ENCODE data around the gene MYO18B.

Gene MYO18B

GRCh38 chr22:26019596-26019995 is 277.6 kb downstream of the MYO18B start:
- no peak overlapping the region for H2AFZ ChIP-seq (ENCODE audit: low read depth, low read length)
- H3K4me1 ChIP-seq (ENCODE audit: insufficient read depth, low read length): no peaks in the 10 kb centered on the region
- H3K27me3 ChIP-seq (ENCODE audit: insufficient read depth, low read length): no peaks in the 10 kb centered on the region
- no peak overlapping the region for H3K4me3 ChIP-seq (ENCODE audit: low read length)
- no peaks in the 10 kb centered on the region for H3K36me3 ChIP-seq (ENCODE audit: insufficient read depth, low read length)
- no peaks in the 10 kb centered on the region for H3K9me3 ChIP-seq (ENCODE audit: low read length)

GRCh38 chr22:26021516-26021915 is 279.5 kb downstream of the MYO18B start:
- no peak overlapping the region for H2AFZ ChIP-seq (ENCODE audit: low read depth, low read length)
- no peaks in the 10 kb centered on the region for H3K36me3 ChIP-seq (ENCODE audit: insufficient read depth, low read length)
- no peaks in the 10 kb centered on the region for H3K4me1 ChIP-seq (ENCODE audit: insufficient read depth, low read length)
- H3K4me3 ChIP-seq (ENCODE audit: low read length): no peak overlapping the region
- no peaks in the 10 kb centered on the region for H3K9me3 ChIP-seq (ENCODE audit: low read length)
- H3K27me3 ChIP-seq (ENCODE audit: insufficient read depth, low read length): no peaks in the 10 kb centered on the region

GRCh38 chr22:26023104-26023775 is 281.3 kb downstream of the MYO18B start:
- no peaks in the 10 kb centered on the region for H3K9me3 ChIP-seq (ENCODE audit: low read length)
- H3K4me3 ChIP-seq (ENCODE audit: low read length): no peak overlapping the region
- H3K4me1 ChIP-seq (ENCODE audit: insufficient read depth, low read length): no peaks in the 10 kb centered on the region
- no peak overlapping the region for H2AFZ ChIP-seq (ENCODE audit: low read depth, low read length)
- H3K27me3 ChIP-seq (ENCODE audit: insufficient read depth, low read length): no peaks in the 10 kb centered on the region
- H3K36me3 ChIP-seq (ENCODE audit: insufficient read depth, low read length): no peaks in the 10 kb centered on the region

DNA sequence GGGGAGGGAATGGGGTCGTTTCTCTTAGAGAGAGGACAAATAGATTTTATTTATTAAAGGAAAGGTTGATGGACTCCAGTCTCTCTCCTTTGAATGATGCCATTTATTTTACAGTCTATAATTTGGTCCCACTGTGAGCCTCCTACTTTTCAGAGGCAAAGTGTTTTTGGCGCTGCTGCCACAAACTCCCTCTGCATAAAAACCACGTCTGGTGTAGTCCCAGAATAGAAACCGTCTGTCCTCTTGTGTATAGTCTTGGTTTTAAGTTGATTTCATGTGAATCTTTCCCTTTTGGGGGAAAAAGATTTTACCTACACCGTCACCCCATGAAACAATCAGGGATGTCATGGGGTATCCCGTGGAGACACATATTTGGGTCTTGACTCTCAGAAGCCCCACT is 283.6 kb downstream of the MYO18B start:
- Histone ChIP-seq H3K27me3 (ENCODE audit: insufficient read depth, low read length) (no peaks in the 10 kb centered on the region), H3K4me1 (ENCODE audit: insufficient read depth, low read length) (no peaks in the 10 kb centered on the region), H3K9me3 (ENCODE audit: low read length) (no peaks in the 10 kb centered on the region), H3K4me3 (ENCODE audit: low read length) (no peak overlapping the region), H3K36me3 (ENCODE audit: insufficient read depth, low read length) (no peaks in the 10 kb centered on the region), H2AFZ (ENCODE audit: low read depth, low read length) (no peak overlapping the region)

- H3K4me1 ChIP-seq (ENCODE audit: insufficient read depth, low read length): no peaks in the 10 kb centered on the region
- H3K27me3 ChIP-seq (ENCODE audit: insufficient read depth, low read length): no peaks in the 10 kb centered on the region
- H3K36me3 ChIP-seq (ENCODE audit: insufficient read depth, low read length): no peaks in the 10 kb centered on the region
- H3K9me3 ChIP-seq (ENCODE audit: low read length): no peaks in the 10 kb centered on the region
- no peak overlapping the region for H3K4me3 ChIP-seq (ENCODE audit: low read length)
- H2AFZ ChIP-seq (ENCODE audit: low read depth, low read length): no peak overlapping the region
These were observed 285.4 kb downstream of the MYO18B start for GRCh38 chr22:26027341-26027740.

DNA sequence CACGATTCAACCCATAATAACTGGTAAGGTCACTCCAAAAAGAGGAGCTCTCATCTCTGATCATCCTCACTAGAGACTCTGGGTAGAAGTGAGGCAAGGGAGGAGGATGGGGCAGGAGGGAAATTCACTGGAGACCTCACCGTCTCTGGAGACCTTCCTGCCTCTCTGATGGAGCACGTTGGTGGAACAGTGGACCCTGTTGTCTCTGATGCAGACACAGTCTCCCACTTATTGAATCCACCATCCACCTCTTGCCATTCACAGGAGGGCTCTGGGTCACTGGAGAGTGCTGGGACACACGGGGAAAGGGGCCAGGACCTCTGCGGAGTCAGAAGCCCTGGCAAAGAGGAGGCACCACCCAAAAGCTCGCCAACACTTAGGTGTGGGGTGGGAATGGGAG is 289.7 kb downstream of the MYO18B start:
- Histone ChIP-seq H3K9me3 (ENCODE audit: low read length) (no peaks in the 10 kb centered on the region), H3K4me3 (ENCODE audit: low read length) (no peak overlapping the region)

DNA sequence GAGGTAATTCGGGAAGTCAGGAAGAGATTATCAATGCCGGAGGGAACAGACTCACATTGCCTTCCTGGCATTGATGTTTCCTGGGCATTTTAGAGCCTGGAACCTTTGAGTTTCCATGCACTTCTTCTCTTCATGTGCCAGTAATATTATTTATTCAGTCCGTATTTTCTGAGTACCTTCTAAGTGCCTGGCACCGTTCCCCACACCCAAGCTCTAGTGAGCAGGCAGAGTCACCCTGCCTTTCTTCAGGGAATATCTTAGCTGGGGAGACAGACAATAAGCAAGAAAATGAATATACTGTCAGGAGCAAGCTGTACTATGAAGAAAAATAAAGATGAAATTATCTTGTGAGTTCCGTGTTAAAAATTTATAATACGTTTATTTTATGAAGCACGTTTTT is 291.1 kb downstream of the MYO18B start:
- no peaks in the 10 kb centered on the region for H3K9me3 ChIP-seq (ENCODE audit: low read length)

More for the DNA sequence above, 289.7 kb downstream of the MYO18B start:
- Histone ChIP-seq H3K27me3 (ENCODE audit: insufficient read depth, low read length) (no peaks in the 10 kb centered on the region), H2AFZ (ENCODE audit: low read depth, low read length) (no peak overlapping the region), H3K36me3 (ENCODE audit: insufficient read depth, low read length) (no peaks in the 10 kb centered on the region), H3K4me1 (ENCODE audit: insufficient read depth, low read length) (no peaks in the 10 kb centered on the region)

GRCh38 chr22:26033586-26033985 is 291.6 kb downstream of the MYO18B start:
- H3K4me3 ChIP-seq (ENCODE audit: low read length): no peak overlapping the region
- H3K27me3 ChIP-seq (ENCODE audit: insufficient read depth, low read length): no peaks in the 10 kb centered on the region
- no peaks in the 10 kb centered on the region for H3K9me3 ChIP-seq (ENCODE audit: low read length)
- no peak overlapping the region for H2AFZ ChIP-seq (ENCODE audit: low read depth, low read length)
- H3K4me1 ChIP-seq (ENCODE audit: insufficient read depth, low read length): no peaks in the 10 kb centered on the region
- no peaks in the 10 kb centered on the region for H3K36me3 ChIP-seq (ENCODE audit: insufficient read depth, low read length)

More for the DNA sequence above, 291.1 kb downstream of the MYO18B start:
- no peak overlapping the region for H3K4me3 ChIP-seq (ENCODE audit: low read length)
- no peaks in the 10 kb centered on the region for H3K27me3 ChIP-seq (ENCODE audit: insufficient read depth, low read length)
- no peak overlapping the region for H2AFZ ChIP-seq (ENCODE audit: low read depth, low read length)
- H3K4me1 ChIP-seq (ENCODE audit: insufficient read depth, low read length): no peaks in the 10 kb centered on the region
- no peaks in the 10 kb centered on the region for H3K36me3 ChIP-seq (ENCODE audit: insufficient read depth, low read length)

DNA sequence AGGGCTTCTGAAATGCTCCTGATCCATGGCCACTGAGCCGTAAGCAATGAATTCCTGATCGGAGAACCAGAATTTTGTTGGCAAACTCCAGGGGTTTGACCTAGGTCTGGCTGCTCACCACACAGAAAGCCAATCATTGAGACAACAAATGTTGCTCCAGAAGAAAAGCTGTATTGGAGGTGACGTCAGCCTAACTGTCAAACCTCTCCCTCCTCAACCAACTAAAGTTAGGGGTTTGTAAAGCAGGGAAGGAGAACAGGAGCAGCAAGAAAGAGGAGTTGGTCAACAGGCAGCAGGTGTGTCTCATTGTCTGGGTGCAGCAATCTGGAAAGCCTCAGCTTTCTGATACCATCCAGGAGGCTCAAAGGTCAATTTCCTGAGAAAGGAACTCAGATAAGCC is 293.5 kb downstream of the MYO18B start:
- no peaks in the 10 kb centered on the region for H3K4me1 ChIP-seq (ENCODE audit: insufficient read depth, low read length)
- no peak overlapping the region for H2AFZ ChIP-seq (ENCODE audit: low read depth, low read length)
- H3K27me3 ChIP-seq (ENCODE audit: insufficient read depth, low read length): no peaks in the 10 kb centered on the region
- H3K9me3 ChIP-seq (ENCODE audit: low read length): no peaks in the 10 kb centered on the region
- no peak overlapping the region for H3K4me3 ChIP-seq (ENCODE audit: low read length)
- H3K36me3 ChIP-seq (ENCODE audit: insufficient read depth, low read length): no peaks in the 10 kb centered on the region

DNA sequence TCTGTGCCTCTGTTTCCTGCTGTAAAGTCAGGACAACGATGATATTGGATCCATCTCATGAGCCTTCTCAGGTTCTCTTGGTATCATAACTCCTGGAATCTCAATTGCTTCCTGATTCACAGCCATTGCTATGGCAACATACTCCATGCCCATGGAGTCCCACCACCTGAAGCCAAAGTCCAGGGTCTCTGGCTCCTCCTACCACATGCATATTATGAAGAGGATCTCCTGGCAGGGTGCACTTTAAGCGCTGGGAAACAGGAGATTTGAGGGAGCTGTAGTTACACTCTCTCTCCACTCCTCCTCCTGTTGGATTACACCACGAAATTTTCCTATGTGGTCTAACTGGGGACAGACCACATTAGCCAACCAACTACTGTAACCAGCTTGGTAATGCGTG is 296.4 kb downstream of the MYO18B start:
- H3K4me3 ChIP-seq (ENCODE audit: low read length): no peak overlapping the region
- no peak overlapping the region for H2AFZ ChIP-seq (ENCODE audit: low read depth, low read length)
- no peaks in the 10 kb centered on the region for H3K36me3 ChIP-seq (ENCODE audit: insufficient read depth, low read length)
- H3K4me1 ChIP-seq (ENCODE audit: insufficient read depth, low read length): no peaks in the 10 kb centered on the region
- H3K27me3 ChIP-seq (ENCODE audit: insufficient read depth, low read length): no peaks in the 10 kb centered on the region
- H3K9me3 ChIP-seq (ENCODE audit: low read length): no peaks in the 10 kb centered on the region

DNA sequence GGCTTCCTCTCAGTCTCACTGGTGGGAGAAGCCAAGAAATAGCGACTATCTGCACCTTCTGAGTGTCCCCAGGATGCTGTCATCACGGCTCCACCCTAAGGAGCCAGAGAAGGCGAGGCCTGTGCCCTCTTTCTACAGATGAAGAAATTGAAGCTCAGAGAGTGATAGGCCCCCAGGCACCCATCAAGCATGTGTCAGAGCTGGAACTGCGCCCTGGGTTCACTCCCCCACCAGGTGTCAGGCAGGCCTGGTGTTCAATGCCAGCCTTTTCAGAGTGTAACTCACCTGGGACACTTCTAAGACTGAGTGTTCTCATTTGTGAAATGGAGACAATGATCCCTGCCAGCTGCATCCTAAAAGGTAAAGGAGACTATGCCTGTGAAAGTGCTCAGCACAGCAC is 299.9 kb downstream of the MYO18B start:
- no peak overlapping the region for H2AFZ ChIP-seq (ENCODE audit: low read depth, low read length)
- no peaks in the 10 kb centered on the region for H3K27me3 ChIP-seq (ENCODE audit: insufficient read depth, low read length)
- no peak overlapping the region for H3K4me3 ChIP-seq (ENCODE audit: low read length)
- H3K4me1 ChIP-seq (ENCODE audit: insufficient read depth, low read length): no peaks in the 10 kb centered on the region
- H3K36me3 ChIP-seq (ENCODE audit: insufficient read depth, low read length): no peaks in the 10 kb centered on the region
- H3K9me3 ChIP-seq (ENCODE audit: low read length): no peaks in the 10 kb centered on the region

DNA sequence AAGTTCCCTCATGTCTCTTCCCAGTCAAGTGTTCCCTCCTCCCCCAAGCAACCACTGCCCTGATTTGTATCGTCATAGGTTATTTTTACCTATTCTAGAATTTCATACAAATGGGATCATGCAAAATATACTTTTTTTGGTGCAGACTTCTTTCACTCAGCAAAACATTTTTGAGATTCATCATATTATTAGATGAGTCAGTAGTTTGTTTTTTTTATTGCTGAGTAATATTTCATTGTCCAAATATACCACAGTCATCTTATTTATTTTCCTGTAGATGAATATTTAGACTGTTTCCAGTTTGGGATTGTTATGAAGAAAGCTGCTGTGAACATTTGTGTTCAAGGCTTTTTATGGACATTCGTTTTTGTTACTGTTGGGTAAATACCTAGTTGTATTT is 301.0 kb downstream of the MYO18B start:
- H3K27me3 ChIP-seq (ENCODE audit: insufficient read depth, low read length): no peaks in the 10 kb centered on the region
- H3K9me3 ChIP-seq (ENCODE audit: low read length): no peaks in the 10 kb centered on the region
- no peak overlapping the region for H3K4me3 ChIP-seq (ENCODE audit: low read length)
- no peaks in the 10 kb centered on the region for H3K4me1 ChIP-seq (ENCODE audit: insufficient read depth, low read length)
- no peaks in the 10 kb centered on the region for H3K36me3 ChIP-seq (ENCODE audit: insufficient read depth, low read length)
- no peak overlapping the region for H2AFZ ChIP-seq (ENCODE audit: low read depth, low read length)

- no peaks in the 10 kb centered on the region for H3K4me1 ChIP-seq (ENCODE audit: insufficient read depth, low read length)
- H3K9me3 ChIP-seq (ENCODE audit: low read length): no peaks in the 10 kb centered on the region
- H3K27me3 ChIP-seq (ENCODE audit: insufficient read depth, low read length): no peaks in the 10 kb centered on the region
- H3K4me3 ChIP-seq (ENCODE audit: low read length): no peak overlapping the region
- no peak overlapping the region for H2AFZ ChIP-seq (ENCODE audit: low read depth, low read length)
- H3K36me3 ChIP-seq (ENCODE audit: insufficient read depth, low read length): no peaks in the 10 kb centered on the region
These were observed 303.1 kb downstream of the MYO18B start for GRCh38 chr22:26045051-26045450.

DNA sequence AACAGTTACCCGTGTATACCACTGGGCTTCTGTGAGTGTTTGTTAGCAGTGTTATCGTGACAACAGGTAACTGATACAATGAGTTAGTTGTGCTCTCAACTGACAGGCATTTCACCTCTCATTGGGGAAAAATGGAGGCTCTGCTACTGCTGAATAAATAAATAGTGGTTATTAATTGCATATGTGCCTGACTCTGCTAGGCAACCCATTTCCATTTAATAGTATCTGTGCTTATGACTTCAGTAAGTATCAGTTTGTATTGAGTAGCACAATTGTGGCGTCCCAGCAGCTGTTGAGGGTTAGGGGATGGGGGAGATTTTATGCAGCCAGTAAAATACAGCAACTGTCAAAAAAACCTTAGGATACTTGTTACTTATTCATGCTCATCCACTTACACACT is 303.9 kb downstream of the MYO18B start:
- Histone ChIP-seq H2AFZ (ENCODE audit: low read depth, low read length) (no peak overlapping the region), H3K4me3 (ENCODE audit: low read length) (no peak overlapping the region), H3K4me1 (ENCODE audit: insufficient read depth, low read length) (no peaks in the 10 kb centered on the region), H3K9me3 (ENCODE audit: low read length) (no peaks in the 10 kb centered on the region), H3K27me3 (ENCODE audit: insufficient read depth, low read length) (no peaks in the 10 kb centered on the region), H3K36me3 (ENCODE audit: insufficient read depth, low read length) (no peaks in the 10 kb centered on the region)

Data from neuron (in vitro differentiated cells).